ENCODE data around the gene LLGL2.
"Not testable (repeated sequence)": the region's sequence is repeated elsewhere in the genome, so short reads cannot be mapped to it uniquely, and the experiment has no call there.

Gene LLGL2

DNA sequence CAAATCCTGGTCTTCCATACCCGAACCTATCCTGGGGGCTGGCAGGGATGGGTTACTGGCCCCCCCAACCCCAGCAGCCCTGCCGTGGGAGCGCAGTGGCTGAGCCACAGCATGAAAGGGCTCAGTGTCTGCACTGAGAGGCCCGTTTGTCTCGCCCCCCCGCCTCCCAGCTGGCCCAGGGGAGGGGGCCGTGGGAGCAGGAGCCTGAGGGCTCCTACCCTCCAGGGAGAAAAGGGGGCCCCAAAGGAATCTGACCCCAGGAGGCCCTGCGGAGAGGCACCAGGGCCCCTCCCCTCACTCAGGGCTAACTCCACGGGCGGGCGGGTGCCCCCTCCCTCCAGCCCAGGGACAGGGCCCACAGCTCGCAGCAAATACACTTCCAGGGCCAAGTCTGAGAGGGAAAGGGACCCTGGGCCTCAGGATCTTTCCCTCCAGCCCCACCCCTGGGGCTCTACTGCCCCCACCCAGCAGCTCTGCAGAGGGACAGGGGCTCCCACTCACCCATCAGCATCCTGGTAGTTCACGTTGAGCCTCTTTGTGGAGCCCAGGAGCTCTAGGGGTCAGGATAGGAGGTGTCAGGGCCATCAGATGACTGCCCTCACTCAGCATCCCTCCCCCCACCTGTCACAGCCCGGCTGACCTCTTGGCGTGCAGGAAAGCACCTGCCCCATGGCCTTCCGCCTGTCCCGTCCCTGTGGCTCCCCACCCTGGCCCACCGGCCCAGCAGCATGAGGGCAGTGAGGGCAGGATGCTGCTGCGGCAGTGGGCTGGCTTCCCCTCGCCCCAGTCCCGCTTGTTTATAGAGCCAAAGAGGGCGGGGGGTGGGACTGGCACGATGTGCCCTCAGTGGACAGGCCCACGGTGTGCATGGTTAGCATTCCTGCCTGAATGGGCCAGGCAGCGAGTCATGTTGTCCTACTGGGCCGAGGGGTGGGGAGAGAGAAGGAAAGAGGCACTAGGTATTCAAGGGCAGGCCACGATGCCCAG, 17.5 kb upstream of the LLGL2 start:
- no peak for DNase-seq (ENCODE audit: low read depth in 2 of 2)

- DNase-seq (ENCODE audit: low read depth in 2 of 2): no peak
These were observed 16.6 kb upstream of the LLGL2 start for GRCh38 chr17:75508931-75509361.

DNA sequence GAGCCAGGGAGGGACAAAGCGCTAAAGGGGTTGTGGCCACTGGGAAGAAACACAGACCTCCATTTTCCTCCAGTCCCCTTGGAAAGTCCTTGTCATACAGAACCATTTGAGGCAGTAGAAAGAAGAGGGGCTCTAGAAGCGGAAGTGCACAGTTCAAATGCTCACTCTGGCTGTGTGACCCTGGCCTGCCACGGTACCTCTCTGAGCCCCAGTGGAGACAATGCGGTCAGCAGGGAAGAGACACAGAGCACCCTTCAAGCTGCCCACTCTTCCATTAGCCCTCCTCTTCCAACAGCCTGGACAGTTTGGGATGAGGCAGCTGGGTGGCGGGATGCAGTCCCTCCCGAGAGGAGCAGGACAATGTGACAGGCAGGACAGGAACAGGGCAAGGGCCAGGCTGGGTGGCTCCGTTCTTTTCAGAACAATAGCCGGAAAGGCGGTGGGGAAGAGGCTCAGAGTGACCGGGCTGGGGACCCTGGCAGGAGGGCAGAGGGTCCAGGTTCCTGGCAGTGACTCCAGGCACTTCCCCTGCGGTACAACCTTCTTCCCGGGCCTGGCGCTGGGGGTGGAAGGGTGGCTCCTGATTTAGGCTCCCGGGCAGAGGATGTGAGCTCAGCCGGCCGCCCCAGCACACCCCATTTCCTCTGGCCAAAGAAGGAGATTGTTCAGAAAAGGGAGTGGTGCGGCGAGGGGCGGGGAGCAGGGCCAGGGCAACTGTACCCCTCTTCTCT, 15.8 kb upstream of the LLGL2 start:
- DNase-seq (ENCODE audit: low read depth in 2 of 2): no peak

DNA sequence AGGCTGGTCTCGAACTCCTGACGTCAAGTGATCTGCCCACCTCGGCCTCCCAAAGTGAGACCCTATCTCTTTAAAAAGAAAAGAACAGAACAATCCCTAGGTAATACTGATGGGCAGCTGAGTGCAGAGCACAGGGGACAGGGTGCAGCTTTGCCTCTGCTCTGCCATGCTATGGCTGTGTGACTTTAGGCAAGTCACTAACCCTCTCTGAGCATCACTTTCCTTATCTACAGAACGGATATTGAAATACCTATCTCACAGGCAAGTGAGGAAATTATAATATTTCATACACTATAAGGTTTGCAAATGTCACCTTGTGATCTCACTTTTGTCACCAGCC, 14.3 kb upstream of the LLGL2 start:
- no peak for DNase-seq (ENCODE audit: low read depth in 2 of 2)

GRCh38 chr17:75511610-75512575, 13.6 kb upstream of the LLGL2 start:
- no peak for DNase-seq (ENCODE audit: low read depth in 2 of 2)

GRCh38 chr17:75512926-75513640, 12.4 kb upstream of the LLGL2 start:
- DNase-seq (ENCODE audit: low read depth in 2 of 2): no peak

GRCh38 chr17:75513641-75514000, 11.9 kb upstream of the LLGL2 start:
- no peak for DNase-seq (ENCODE audit: low read depth in 2 of 2)

GRCh38 chr17:75514299-75514918, 11.1 kb upstream of the LLGL2 start:
- no peak for DNase-seq (ENCODE audit: low read depth in 2 of 2)

- no peak for DNase-seq (ENCODE audit: low read depth in 2 of 2)
These were observed 10.5 kb upstream of the LLGL2 start for GRCh38 chr17:75514919-75515495.

- peak; percentile 57 to 75 for DNase-seq (ENCODE audit: low read depth in 2 of 2)
These were observed 9.8 kb upstream of the LLGL2 start, which contains the start of gene CASKIN2 for GRCh38 chr17:75515496-75516254. CASKIN2 (minus strand) TSS chr17:75515537; CDS start chr17:75513804, 1,733 bp downstream.

- DNase-seq (ENCODE audit: low read depth in 2 of 2): peak; percentile 88 to 96
These were observed 9.3 kb upstream of the LLGL2 start, which contains the start of gene TSEN54 for GRCh38 chr17:75516255-75516618. TSEN54 (plus strand) TSS chr17:75516528; CDS start chr17:75516561, 33 bp downstream.

GRCh38 chr17:75516619-75517296, 8.7 kb upstream of the LLGL2 start:
- DNase-seq (ENCODE audit: low read depth in 2 of 2): peak in 1 of 2 donors; percentile 34

- DNase-seq (ENCODE audit: low read depth in 2 of 2): no peak
These were observed 8.1 kb upstream of the LLGL2 start for GRCh38 chr17:75517297-75517865.

- DNase-seq (ENCODE audit: low read depth in 2 of 2): no peak
These were observed 7.3 kb upstream of the LLGL2 start for GRCh38 chr17:75518201-75518600.

DNA sequence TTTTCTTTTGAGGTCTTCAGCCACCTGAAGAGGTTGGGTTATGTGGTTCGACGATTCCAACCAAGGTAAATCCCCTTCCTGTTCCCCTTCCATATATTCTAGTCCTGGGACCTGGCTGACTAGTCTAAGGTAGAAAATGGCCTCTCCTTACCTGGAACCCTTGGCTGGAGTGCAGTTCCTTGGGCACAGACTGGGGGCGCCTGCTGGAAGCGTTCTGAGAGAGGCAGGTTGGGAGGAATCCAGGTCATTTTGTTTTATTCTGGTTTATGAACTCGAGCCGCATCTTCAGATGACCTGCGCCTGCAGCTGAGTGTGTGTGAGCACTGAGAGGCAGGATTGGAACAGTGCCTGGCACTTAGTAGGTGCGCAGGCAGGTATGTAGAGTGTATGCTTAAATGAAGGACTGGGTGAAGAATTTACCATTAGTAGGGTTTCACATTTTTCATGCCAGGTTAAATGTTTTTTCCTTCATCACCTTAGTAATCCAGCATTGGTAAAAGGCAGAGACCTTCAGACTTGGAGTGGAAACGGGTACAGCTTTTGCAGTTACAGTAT, 6.4 kb upstream of the LLGL2 start:
- DNase-seq (ENCODE audit: low read depth in 2 of 2): no peak

DNA sequence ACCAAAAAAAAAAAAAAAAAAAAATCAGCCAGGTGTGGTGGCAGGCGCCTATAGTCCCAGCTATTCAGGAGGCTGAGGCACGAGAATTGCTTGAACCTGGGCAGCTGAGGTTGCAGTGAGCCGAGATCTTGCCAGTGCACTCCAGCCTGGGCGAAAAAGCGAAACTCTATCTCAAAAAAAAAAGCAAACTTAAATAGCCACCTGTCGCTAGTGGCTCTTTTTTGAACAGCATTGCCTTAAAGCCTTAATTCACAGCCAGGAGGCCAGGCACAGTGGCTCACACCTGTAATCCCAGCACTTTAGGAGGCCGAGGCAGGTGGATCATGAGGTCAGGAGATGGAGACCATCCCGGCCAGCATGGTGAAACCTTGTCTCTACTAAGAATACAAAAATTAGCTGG, 5.1 kb upstream of the LLGL2 start:
- not testable (repeated sequence) for DNase-seq (ENCODE audit: low read depth in 2 of 2)

DNA sequence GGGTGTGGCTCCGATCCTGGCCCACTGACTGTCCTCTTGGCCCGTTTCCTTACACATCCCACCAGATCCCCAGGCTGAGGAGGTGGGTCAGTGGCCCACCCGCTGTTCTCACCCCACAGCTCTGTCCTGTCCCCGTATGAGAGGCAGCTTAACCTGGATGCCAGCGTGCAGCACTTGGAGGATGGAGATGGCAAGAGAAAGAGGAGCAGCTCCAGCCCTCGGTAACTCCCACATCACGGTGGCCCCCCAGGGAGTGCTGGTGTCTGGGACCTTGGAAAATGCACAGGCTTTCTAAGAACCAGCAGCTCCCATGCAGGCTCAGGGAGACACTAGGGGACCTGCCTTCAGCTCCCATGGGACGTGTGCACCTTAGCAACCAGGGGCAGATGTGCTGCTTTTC, 4.2 kb upstream of the LLGL2 start:
- no peak for DNase-seq (ENCODE audit: low read depth in 2 of 2)

Measured in stimulated activated CD8-positive, alpha-beta memory T cell treated with anti-CD3 and anti-CD28 coated beads, Interleukin-7, amount 100 ng/mL, for 4 hours (primary cell).